Activated B cell treated with CpG ODN at 0.5 μM for 24 hours (primary cell): ENCODE data around the gene NELFA. TPM values are rescaled to one million over a fixed set of nuclear protein-coding genes. Genes with fewer than 3 reads are reported as not detected.

Experiments used
- ATAC-seq: fragments of 200-7000 bp; cut with Tn5 transposase; one replicate; pipeline ENCODE4 v1.10.0; 2021; ENCODE audit warnings: low read depth, mild to moderate bottlenecking, moderate library complexity
- CTCF ChIA-PET: fragments of 350-600 bp; sonication (Branson Sonifier 250); formaldehyde crosslinking; loops from one replicate; lab custom pipeline; 2021; ENCODE audit warnings: antibody characterized with exemption; lab: Charles Lee
- POLR2A ChIA-PET: fragments of 350-600 bp; sonication (Branson Sonifier 250); formaldehyde crosslinking; loops from one replicate; lab custom pipeline; 2021; ENCODE audit warnings: antibody characterized with exemption; lab: Charles Lee
- DNase-seq: peaks from one replicate; pipeline ENCODE4 v3.0.0; 2022
- H3K27ac Mint-ChIP-seq: one replicate; pipeline ENCODE4 v1.8.0; 2020; ENCODE audit warnings: mixed read lengths
- H3K27me3 Mint-ChIP-seq: one replicate; pipeline ENCODE4 v1.8.0; 2021; ENCODE audit warnings: mixed read lengths
- H3K36me3 Mint-ChIP-seq: one replicate; pipeline ENCODE4 v1.8.0; 2021; ENCODE audit warnings: low read depth, mixed read lengths
- H3K4me1 Mint-ChIP-seq: one replicate; pipeline ENCODE4 v1.8.0; 2021; ENCODE audit warnings: mixed read lengths
- H3K4me3 Mint-ChIP-seq: one replicate; pipeline ENCODE4 v1.8.0; 2020; ENCODE audit warnings: mild to moderate bottlenecking, mixed read lengths
- H3K9me3 Mint-ChIP-seq: one replicate; pipeline ENCODE4 v1.8.0; 2020; ENCODE audit warnings: mixed read lengths
- CTCF ChIP-seq: fragments of 200-600 bp; IDR thresholded peaks from one replicate; pipeline ENCODE4 v1.8.0; 2022; ENCODE audit warnings: antibody characterized with exemption, mild to moderate bottlenecking
- intact Hi-C: fragments of 100-400 bp; cut with micrococcal nuclease; formaldehyde crosslinking; loops from one replicate; pipeline ENCODE4 v1.15.1; 2024
- total RNA-seq: library from RNA; stranded (reverse); gene quantifications from 2 replicates; pipeline ENCODE4 v1.2.3, GENCODE V29; 2022

NELFA gene
- total RNA-seq, 1 donor from 2014 or later, result 49.9 TPM

- no peak for DNase-seq
- TF ChIP-seq CTCF, result no peak
- ChIA-PET POLR2A (no interaction called here), CTCF (no interaction called here)
- Mint-ChIP-seq H3K27ac (no peak overlapping the region), H3K4me3 (no peak overlapping the region), H3K36me3 (peaks cover 40% of the 10 kb centered on the region), H3K27me3 (no peaks in the 10 kb centered on the region), H3K4me1 (no peaks in the 10 kb centered on the region), H3K9me3 (no peaks in the 10 kb centered on the region)
- ATAC-seq, result no peak
- intact Hi-C loops, result no loop called here
Observed at GRCh38 chr4:1950369-1950768, 58.4 kb downstream of the NELFA start.

- no peaks in the 10 kb centered on the region for H3K4me1 Mint-ChIP-seq
- intact Hi-C loops, result no loop called here
- no peaks in the 10 kb centered on the region for H3K27me3 Mint-ChIP-seq
- ATAC-seq (no peak), DNase-seq (no peak)
- H3K9me3 Mint-ChIP-seq, result no peaks in the 10 kb centered on the region
- ChIA-PET CTCF (no interaction called here), POLR2A (no interaction called here)
- H3K36me3 Mint-ChIP-seq, result peaks cover 33% of the 10 kb centered on the region
- TF ChIP-seq CTCF, result no peak
- H3K4me3 Mint-ChIP-seq, result no peak overlapping the region
- H3K27ac Mint-ChIP-seq, result no peak overlapping the region
Observed at GRCh38 chr4:1948892-1949436, 59.8 kb downstream of the NELFA start.

GRCh38 chr4:1948232-1948631 lies 60.5 kb downstream of the NELFA start:
- Mint-ChIP-seq H3K4me1 (no peaks in the 10 kb centered on the region), H3K27ac (no peak overlapping the region), H3K27me3 (no peaks in the 10 kb centered on the region), H3K9me3 (no peaks in the 10 kb centered on the region), H3K36me3 (peaks cover 33% of the 10 kb centered on the region), H3K4me3 (no peak overlapping the region)
- intact Hi-C loops, result no loop called here
- ChIA-PET CTCF (no interaction called here), POLR2A (no interaction called here)
- TF ChIP-seq CTCF, result no peak
- ATAC-seq (no peak), DNase-seq (no peak)

GRCh38 chr4:1945912-1946311 lies 62.9 kb downstream of the NELFA start:
- Mint-ChIP-seq H3K9me3 (no peaks in the 10 kb centered on the region), H3K27me3 (no peaks in the 10 kb centered on the region), H3K4me3 (no peak overlapping the region), H3K27ac (no peak overlapping the region), H3K36me3 (peaks cover 28% of the 10 kb centered on the region), H3K4me1 (no peaks in the 10 kb centered on the region)
- ChIA-PET CTCF (no interaction called here), POLR2A (no interaction called here)
- intact Hi-C loops, result no loop called here
- DNase-seq (no peak), ATAC-seq (no peak)
- TF ChIP-seq CTCF, result no peak

GRCh38 chr4:1945124-1945895 lies 63.5 kb downstream of the NELFA start:
- Mint-ChIP-seq H3K27me3 (no peaks in the 10 kb centered on the region), H3K27ac (no peak overlapping the region), H3K4me3 (no peak overlapping the region), H3K36me3 (peaks cover 31% of the 10 kb centered on the region), H3K9me3 (no peaks in the 10 kb centered on the region), H3K4me1 (no peaks in the 10 kb centered on the region)
- intact Hi-C loops, result no loop called here
- ATAC-seq, result no peak
- no peak for DNase-seq
- ChIA-PET CTCF (no interaction called here), POLR2A (no interaction called here)
- TF ChIP-seq CTCF, result no peak
